Measurements from ENCODE around the gene MTA3. TPM values are rescaled to one million over a fixed set of nuclear protein-coding genes. Genes with fewer than 3 reads are reported as not detected.

MTA3 gene
- total and polyA plus RNA-seq, 2 donors (not counting 3 experiments of a cell fraction or from before 2014, with no cell fraction given): 36.3 to 53.3 TPM

GRCh38 chr2:42792087-42792582 is 223.7 kb downstream of the MTA3 start:
- intact Hi-C loops (cut with micrococcal nuclease) (no loop called here), dilution Hi-C loops (cut with MboI; ENCODE audit: extremely low pct_ligation_motif_present, low sequenced_read_pairs) (no loop called here)
- no peak overlapping the region for H3K27ac ChIP-seq (ENCODE audit: insufficient read depth, low read depth, low read length)
- POLR2A ChIA-PET: no interaction called here
- H3K9ac ChIP-seq (replicated peaks; ENCODE audit: extremely low read depth, insufficient read depth, low read length): no peak overlapping the region
- peak overlapping the region; percentile 83 for H2AFZ ChIP-seq (ENCODE audit: low read depth, low read length)
- peaks cover 11 to 12% of the 10 kb centered on the region in 2 experiments for H3K27me3 ChIP-seq (ENCODE audit: control insufficient read depth in 2 of 2, insufficient read depth in 2 of 2, low read length in 2 of 2)
- no peaks in the 10 kb centered on the region for H4K20me1 ChIP-seq (replicated peaks; ENCODE audit: control insufficient read depth, extremely low read depth, insufficient read depth, low read length)
- FAIRE-seq (peak; percentile 46), DNase-seq (ENCODE audit: low read depth, low spot score) (no peak)
- no peaks in the 10 kb centered on the region for H3K36me3 ChIP-seq (ENCODE audit: control insufficient read depth in 2 of 2, extremely low read depth in 1 of 2, insufficient read depth in 2 of 2, low read length in 2 of 2)
- H3K4me3 ChIP-seq (replicated peaks in 1 of 3; ENCODE audit: insufficient read depth in 1 of 3, low read depth in 1 of 3, low read length in 3 of 3): peak overlapping the region; percentile 33 to 47 (median 44)
- H3K79me2 ChIP-seq (ENCODE audit: control insufficient read depth, insufficient read depth, low read length): no peaks in the 10 kb centered on the region
- CTCF ChIA-PET: interaction anchor here (0.7 to 1.6 kb wide), 2 partner anchors 9 to 18 kb away, joined by 4 to 7 read pairs; no protein-coding TSS in a partner anchor
- no TSS peak for BruUV-seq (replicated peaks)
- H3K9me1 ChIP-seq (replicated peaks; ENCODE audit: control insufficient read depth, extremely low read depth, insufficient read depth, low read length): no peaks in the 10 kb centered on the region
- peaks cover 4% of the 10 kb centered on the region for H3K4me1 ChIP-seq (ENCODE audit: control insufficient read depth, extremely low read depth, insufficient read depth, low read length)
- H3K9me3 ChIP-seq (replicated peaks; ENCODE audit: control insufficient read depth, insufficient read depth, low read length): no peaks in the 10 kb centered on the region
- peak overlapping the region; percentile 90 for H3K4me2 ChIP-seq (ENCODE audit: insufficient read depth, low read length)
- TF ChIP-seq JUN (IDR thresholded peaks at IDR 0.05; ENCODE audit: borderline replicate concordance, insufficient read depth, insufficient read length, low read depth) (no peak), GATA2 (IDR thresholded peaks at IDR 0.05; ENCODE audit: insufficient read depth, insufficient read length, low read depth, low read length) (no peak), POLR2AphosphoS5 (IDR thresholded peaks at IDR 0.05; ENCODE audit: insufficient read depth, low read depth, low read length) (no peak), EZH2 (IDR thresholded peaks at IDR 0.05; ENCODE audit: borderline replicate concordance, low read depth, low read length, severe bottlenecking) (no peak), POLR2A (IDR thresholded peaks at IDR 0.05; ENCODE audit: low read depth, low read length) (no peak), MYC (IDR thresholded peaks at IDR 0.05; ENCODE audit: low read depth, low read length) (no peak), FOS (IDR thresholded peaks at IDR 0.05; ENCODE audit: borderline replicate concordance, insufficient read depth, low read length) (no peak)
- TF ChIP-seq, protein P1, sequence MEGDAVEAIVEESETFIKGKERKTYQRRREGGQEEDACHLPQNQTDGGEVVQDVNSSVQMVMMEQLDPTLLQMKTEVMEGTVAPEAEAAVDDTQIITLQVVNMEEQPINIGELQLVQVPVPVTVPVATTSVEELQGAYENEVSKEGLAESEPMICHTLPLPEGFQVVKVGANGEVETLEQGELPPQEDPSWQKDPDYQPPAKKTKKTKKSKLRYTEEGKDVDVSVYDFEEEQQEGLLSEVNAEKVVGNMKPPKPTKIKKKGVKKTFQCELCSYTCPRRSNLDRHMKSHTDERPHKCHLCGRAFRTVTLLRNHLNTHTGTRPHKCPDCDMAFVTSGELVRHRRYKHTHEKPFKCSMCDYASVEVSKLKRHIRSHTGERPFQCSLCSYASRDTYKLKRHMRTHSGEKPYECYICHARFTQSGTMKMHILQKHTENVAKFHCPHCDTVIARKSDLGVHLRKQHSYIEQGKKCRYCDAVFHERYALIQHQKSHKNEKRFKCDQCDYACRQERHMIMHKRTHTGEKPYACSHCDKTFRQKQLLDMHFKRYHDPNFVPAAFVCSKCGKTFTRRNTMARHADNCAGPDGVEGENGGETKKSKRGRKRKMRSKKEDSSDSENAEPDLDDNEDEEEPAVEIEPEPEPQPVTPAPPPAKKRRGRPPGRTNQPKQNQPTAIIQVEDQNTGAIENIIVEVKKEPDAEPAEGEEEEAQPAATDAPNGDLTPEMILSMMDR (IDR thresholded peaks at IDR 0.05; ENCODE audit: extremely low read depth in 1 of 2, insufficient read depth in 1 of 2, low read depth in 1 of 2, low read length in 2 of 2): no peak
- TF ChIP-seq, protein P2, sequence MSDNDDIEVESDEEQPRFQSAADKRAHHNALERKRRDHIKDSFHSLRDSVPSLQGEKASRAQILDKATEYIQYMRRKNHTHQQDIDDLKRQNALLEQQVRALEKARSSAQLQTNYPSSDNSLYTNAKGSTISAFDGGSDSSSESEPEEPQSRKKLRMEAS (IDR thresholded peaks at IDR 0.05; ENCODE audit: insufficient read depth, insufficient read length): no peak

Data from endothelial cell of umbilical vein (primary cell).